ENCODE measurements around the gene PTPRN2. TPM values are rescaled to one million over a fixed set of nuclear protein-coding genes. Genes with fewer than 3 reads are reported as not detected.

PTPRN2 gene
- total and polyA plus RNA-seq, 9 of the 15 experiments (the other 6 are each of a cell fraction or from before 2014, with no cell fraction given), result not detected

DNA sequence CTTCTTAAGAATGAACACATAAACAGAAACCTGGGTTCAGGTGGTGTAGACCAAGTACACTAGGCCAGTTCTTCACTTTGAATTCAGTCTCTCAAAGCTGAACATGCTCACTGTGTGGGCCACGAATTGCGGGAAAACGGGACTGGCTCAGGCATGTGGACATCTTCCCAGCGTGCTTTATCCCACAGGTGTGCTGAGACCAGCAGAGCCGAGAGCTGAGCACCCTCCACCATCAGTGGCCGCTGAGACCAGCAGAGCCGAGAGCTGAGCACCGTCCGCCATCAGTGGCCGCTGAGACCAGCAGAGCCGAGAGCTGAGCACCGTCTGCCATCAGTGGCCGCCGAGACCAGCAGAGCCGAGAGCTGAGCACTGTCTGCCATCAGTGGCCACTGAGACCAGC is 985.5 kb downstream of the PTPRN2 start:
- no peak for DNase-seq (ENCODE audit: extremely low read depth in 1 of 4, low spot score in 3 of 4)
- H3K9ac ChIP-seq (ENCODE audit: insufficient read depth in 1 of 2, low read depth in 2 of 2, low read length in 2 of 2), result no peak overlapping the region
- peak; percentile 55 for FAIRE-seq
- H3K4me3 ChIP-seq, result no peak overlapping the region
- no peaks in the 10 kb centered on the region for H3K79me2 ChIP-seq (ENCODE audit: control insufficient read depth, insufficient read depth, low read length)
- no peak for ATAC-seq
- no peak overlapping the region for H2AFZ ChIP-seq (ENCODE audit: low read depth, low read length)
- POLR2A ChIA-PET, result interaction anchor here (0.7 to 1.5 kb wide), 3 partner anchors 11 to 18 kb away, joined by 3 to 5 read pairs (median 4); no protein-coding TSS in a partner anchor
- H3K27me3 ChIP-seq (ENCODE audit: control insufficient read depth in 2 of 2, insufficient read depth in 2 of 2, low read length in 2 of 2), result peaks cover 58 to 70% of the 10 kb centered on the region in 2 experiments
- H3K9me1 ChIP-seq (ENCODE audit: control insufficient read depth, insufficient read depth, low read length), result no peaks in the 10 kb centered on the region
- peaks cover 0 to 3% of the 10 kb centered on the region in 2 experiments; a peak in 1 of 5 replicates for H3K4me1 ChIP-seq (replicated peaks in 1 of 2; ENCODE audit: control insufficient read depth in 2 of 2, insufficient read depth in 2 of 2, low read length in 2 of 2)
- no TSS peak for BruUV-seq (replicated peaks)
- in situ Hi-C loops (cut with MboI), result no loop called here
- H3K36me3 ChIP-seq (ENCODE audit: control insufficient read depth, insufficient read depth, low read length), result no peaks in the 10 kb centered on the region
- CTCF ChIA-PET (ENCODE audit: low intra/inter-chr PET ratio), result no interaction called here
- no peaks in the 10 kb centered on the region for H3K9me3 ChIP-seq (replicated peaks; ENCODE audit: control insufficient read depth, insufficient read depth, low read depth, low read length)
- no peak for TF ChIP-seq ZNF24 (IDR thresholded peaks at IDR 0.05)
- no peak for TF ChIP-seq POLR2G (IDR thresholded peaks at IDR 0.05; ENCODE audit: low read depth, low read length)
- TF ChIP-seq C11orf30 (IDR thresholded peaks at IDR 0.05; ENCODE audit: low read depth), result no peak
- no peak for TF ChIP-seq RUNX1 (IDR thresholded peaks at IDR 0.05; ENCODE audit: low read depth)
- TF ChIP-seq, protein P1, sequence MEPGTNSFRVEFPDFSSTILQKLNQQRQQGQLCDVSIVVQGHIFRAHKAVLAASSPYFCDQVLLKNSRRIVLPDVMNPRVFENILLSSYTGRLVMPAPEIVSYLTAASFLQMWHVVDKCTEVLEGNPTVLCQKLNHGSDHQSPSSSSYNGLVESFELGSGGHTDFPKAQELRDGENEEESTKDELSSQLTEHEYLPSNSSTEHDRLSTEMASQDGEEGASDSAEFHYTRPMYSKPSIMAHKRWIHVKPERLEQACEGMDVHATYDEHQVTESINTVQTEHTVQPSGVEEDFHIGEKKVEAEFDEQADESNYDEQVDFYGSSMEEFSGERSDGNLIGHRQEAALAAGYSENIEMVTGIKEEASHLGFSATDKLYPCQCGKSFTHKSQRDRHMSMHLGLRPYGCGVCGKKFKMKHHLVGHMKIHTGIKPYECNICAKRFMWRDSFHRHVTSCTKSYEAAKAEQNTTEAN (CRISPR knock-in tag; IDR thresholded peaks at IDR 0.05), result no peak
- TF ChIP-seq MTF1 (CRISPR knock-in tag; IDR thresholded peaks at IDR 0.05; ENCODE audit: borderline replicate concordance), result no peak
- TF ChIP-seq NRF1 (conservative IDR thresholded peaks at IDR 0.05 in 1 of 2, IDR thresholded peaks at IDR 0.05 in 1 of 2), result no peak
- no peak for TF ChIP-seq NUFIP1 (IDR thresholded peaks at IDR 0.05; ENCODE audit: partially characterized antibody)
- TF ChIP-seq, protein P2, sequence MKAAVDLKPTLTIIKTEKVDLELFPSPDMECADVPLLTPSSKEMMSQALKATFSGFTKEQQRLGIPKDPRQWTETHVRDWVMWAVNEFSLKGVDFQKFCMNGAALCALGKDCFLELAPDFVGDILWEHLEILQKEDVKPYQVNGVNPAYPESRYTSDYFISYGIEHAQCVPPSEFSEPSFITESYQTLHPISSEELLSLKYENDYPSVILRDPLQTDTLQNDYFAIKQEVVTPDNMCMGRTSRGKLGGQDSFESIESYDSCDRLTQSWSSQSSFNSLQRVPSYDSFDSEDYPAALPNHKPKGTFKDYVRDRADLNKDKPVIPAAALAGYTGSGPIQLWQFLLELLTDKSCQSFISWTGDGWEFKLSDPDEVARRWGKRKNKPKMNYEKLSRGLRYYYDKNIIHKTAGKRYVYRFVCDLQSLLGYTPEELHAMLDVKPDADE (conservative IDR thresholded peaks at IDR 0.05; ENCODE audit: control insufficient read depth, low read depth, low read length), result no peak
- TF ChIP-seq NR1H2 (CRISPR knock-in tag; IDR thresholded peaks at IDR 0.05), result no peak
- 1% methylated on average over 15 of the region's 15 CpGs for WGBS (ENCODE audit: insufficient coverage, low coverage, missing lambda C conversion rate)
- no peak overlapping the region for H3K4me2 ChIP-seq (ENCODE audit: insufficient read depth, low read length)
- peaks cover 30% of the 10 kb centered on the region; the same call in 1 of the 2 replicates for H4K20me1 ChIP-seq (replicated peaks; ENCODE audit: control insufficient read depth, insufficient read depth, low read length)
- intact Hi-C loops (cut with micrococcal nuclease), result no loop called here
- no peak overlapping the region for H3K27ac ChIP-seq (ENCODE audit: extremely low read depth, low read depth, low read length)
